HG02852 (cell line): ENCODE data around the gene SHTN1.

ENCODE experiments used
- ATAC-seq: cut with Tn5 transposase; IDR thresholded peaks from one replicate; pipeline ENCODE4 v1.9.1; 2021; ENCODE audit warnings: mild to moderate bottlenecking, moderate library complexity; ENCODE audit not compliant: unreplicated experiment

The SHTN1 gene, protein sequence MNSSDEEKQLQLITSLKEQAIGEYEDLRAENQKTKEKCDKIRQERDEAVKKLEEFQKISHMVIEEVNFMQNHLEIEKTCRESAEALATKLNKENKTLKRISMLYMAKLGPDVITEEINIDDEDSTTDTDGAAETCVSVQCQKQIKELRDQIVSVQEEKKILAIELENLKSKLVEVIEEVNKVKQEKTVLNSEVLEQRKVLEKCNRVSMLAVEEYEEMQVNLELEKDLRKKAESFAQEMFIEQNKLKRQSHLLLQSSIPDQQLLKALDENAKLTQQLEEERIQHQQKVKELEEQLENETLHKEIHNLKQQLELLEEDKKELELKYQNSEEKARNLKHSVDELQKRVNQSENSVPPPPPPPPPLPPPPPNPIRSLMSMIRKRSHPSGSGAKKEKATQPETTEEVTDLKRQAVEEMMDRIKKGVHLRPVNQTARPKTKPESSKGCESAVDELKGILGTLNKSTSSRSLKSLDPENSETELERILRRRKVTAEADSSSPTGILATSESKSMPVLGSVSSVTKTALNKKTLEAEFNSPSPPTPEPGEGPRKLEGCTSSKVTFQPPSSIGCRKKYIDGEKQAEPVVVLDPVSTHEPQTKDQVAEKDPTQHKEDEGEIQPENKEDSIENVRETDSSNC

DNA sequence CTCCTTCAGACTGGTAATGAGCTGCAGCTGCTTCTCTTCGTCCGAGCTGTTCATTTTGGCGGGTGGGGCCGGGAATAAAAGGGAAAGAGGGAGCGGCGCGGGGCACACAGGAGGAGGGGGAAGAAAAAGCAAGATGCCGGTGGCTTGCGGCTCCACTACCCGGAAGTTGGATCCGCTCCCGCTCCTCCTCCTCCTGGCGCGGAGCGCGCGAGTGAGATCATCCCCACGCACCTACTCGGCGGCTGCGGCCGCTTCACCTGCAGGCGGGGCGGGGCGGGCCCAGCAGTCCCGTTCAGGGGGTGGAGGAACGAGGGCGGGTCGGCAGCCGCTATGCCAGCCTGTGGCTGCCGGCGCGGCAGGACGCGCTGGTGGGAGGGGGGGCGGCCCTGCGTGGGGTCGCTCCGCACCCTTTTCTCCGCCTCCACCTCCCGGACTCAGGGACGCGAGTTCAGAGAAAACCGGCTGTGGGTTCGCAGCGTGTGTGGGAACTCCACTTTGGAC lies at the start of gene SHTN1:
Gene SHTN1 (minus strand): TSS at position 162 of the 501 bp plus-strand sequence. CDS start 108 bp downstream, at position 54.
- ATAC-seq = peak; percentile 50

DNA sequence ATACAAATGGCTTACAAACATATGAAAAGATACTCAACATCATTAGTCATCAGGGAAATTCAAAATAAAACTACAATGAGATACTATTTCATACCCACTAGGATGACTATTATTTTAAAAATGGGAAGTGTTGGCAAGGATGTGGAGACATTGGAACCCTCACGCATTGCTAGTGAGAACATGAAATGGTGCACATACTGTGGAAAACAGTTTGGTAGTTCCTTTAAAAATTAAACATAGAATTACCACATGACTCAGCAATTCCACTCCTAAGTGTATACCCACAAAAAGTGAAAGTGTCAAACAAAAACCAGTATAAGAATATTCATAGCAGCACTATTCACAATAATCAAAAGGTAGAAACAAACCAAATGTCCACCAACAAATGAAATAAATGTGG lies 48.5 kb upstream of the SHTN1 start:
- no peak for ATAC-seq

DNA sequence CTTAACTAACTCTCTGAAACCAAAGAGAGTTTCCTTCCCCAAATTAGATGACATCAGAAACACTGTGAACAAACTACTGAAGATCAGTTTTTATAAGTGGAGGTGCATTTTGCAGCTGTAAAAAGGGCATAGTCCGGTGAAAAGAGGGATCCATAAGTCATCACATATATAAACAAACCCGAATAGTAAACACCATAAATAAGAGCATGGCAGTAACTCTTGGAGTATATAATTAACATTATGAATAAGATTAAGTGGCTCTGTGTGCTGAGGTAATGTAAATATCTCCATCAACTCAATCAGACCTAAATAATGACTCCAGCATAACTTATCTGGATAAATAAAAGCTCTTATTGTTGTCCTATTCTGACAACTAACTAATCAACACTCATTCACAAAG lies 43.0 kb upstream of the SHTN1 start:
- ATAC-seq = no peak

DNA sequence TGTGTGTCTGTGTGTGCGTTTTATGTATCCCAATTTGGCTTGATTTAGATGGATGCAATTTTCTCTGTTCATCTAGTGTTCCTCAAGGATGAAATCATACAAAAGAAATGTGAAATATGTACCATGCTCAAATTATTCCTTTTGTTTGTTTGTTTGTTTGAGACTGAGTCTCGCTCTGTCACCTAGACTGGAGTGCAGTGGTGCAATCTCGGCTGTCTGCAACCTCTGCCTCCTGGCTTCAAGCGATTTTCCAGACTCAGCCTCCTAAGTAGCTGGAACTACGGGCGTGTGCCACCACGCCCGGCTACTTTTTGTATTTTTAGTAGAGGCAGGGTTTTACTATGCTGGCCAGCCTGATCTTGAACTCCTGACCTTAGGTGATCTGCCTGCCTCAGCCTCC lies 11.3 kb upstream of the SHTN1 start:
- no peak for ATAC-seq

DNA sequence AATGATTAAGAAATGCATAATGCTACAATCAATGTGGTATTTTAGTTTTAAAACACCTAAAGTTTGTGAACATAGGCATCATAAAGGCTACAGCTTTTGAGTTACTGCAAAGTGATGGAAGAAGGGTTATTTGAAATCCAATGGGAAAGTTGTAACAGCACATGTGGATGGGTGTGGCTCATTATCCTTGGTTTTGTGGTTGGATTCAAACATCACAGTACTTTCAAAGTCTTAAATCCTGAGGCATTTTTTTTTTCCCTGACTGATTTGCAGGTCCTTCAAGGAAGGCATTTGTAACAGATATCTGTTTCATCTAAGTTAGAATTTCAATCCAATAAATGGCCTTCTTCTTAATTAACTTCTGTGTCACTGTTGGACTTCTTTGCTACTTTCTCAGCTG lies 9.8 kb upstream of the SHTN1 start:
- ATAC-seq = no peak

DNA sequence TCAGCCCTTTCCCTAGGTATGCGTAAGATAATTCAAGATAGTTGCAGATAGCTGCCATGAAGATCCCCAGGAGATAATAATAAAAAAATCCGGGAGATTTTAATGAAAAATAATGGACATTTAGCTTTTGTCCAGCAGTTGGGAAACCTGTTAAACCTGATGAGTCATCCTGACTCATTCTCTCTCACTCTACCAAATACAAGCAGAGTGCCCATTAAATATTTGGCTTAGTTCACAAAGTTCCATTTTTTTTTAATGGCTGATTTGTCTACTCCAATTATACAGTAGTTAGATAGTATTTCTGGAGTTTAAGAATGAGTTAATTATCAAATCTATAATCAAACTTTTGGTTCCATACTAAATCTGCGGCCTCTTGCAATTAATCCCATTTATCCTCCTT lies 2.1 kb upstream of the SHTN1 start:
- no peak for ATAC-seq

DNA sequence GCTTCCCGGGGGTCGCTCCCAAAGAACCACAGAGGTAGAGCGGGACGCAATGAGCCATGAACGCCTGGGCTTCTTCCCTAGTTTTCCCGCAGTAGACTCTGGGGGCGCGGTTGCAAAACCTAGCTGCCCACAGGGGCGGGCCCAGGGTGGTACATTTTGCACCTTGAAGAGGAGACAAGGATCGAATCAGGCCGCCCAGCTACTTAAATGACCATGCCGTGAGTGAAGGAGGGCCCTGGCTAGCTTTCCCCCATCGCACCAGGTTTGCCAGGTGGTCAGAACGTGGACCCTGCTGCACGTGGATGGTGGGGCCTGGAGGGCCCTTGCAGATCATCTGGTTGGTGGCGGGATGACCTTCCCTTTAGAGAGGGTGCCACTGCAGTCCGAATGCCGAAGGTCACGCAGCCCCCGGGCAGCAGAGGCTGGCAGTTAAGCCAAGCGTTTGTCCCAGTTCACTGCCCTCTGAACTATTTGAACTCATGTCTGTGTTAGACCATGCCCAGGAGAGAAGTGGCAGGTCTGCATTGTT lies 604 bp upstream of the SHTN1 start:
- no peak for ATAC-seq

DNA sequence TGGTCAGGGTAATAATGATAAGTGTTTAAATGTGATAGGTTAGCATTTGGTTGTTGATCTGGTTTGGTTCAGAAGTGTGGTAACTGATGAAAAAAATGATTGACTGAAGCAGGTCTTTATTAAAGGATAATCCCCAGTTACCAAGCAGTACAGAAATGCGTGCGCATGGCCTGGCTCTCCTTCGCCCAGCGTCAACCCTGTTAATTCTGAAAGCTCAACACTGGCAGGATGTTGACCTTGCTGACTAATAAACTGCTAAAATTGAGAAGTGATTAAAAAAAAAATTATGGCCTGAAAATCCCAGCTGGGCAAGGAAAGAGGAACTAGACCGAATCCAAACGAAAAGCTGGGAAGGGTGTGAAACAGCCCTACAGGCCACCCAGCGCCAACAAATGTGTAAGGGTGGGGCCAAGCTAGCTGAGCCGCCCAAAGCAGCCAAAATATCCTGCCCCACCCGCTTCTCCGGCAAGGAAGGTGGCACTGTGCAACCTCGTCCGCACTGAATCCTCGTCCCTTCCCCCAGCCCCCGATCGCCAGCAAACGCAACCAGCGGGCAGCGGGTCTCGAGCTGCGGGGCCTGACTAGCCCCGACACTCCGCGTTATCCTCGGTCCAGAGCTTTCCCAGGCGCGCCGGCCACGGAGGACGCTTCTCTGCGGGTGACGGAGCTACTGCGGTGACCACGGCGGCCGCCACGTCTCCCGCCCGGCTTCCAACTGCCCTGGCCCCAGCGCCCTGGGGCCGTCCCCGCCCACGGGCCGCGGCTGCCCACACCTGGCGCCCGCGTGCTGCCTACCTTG lies 561 bp downstream of the SHTN1 start:
- ATAC-seq = peak; percentile 50

DNA sequence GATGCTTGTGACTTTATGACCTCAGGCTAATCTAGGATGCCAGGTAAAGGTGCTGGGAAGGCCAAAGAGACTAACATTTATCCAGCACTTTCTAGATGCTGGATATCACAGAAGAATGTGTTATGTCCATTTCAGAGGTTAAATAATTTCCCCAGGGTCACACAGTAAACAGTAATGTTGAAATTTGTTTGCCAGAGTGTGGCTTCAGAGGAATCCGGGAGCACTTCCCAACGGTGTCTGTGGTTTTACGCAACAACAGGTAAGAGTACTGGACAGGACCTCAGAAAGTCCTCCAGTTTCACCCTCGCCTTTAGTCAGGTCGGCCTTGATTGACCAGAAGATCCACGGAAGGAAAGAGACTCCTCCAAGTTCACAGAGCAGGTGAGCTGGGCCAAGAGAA lies 1.7 kb downstream of the SHTN1 start:
- ATAC-seq = no peak

DNA sequence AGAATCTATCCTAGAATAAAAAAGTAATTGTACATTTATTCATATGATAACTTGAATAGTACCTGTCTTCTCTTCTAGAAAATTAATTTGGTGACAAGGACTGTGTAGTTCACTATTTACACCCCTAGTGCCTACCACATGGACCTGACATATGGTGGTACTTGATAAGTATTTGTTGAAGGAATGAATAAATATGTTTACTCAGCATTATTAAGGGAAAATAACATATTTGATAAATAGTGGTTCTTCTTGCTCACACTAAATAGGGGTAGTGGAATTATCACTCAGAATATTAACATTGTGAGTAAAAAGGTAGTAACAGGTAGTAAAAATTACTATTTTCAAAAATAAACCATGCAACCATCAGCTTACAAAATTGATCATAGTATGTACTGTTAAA lies 2.8 kb downstream of the SHTN1 start:
- no peak for ATAC-seq

DNA sequence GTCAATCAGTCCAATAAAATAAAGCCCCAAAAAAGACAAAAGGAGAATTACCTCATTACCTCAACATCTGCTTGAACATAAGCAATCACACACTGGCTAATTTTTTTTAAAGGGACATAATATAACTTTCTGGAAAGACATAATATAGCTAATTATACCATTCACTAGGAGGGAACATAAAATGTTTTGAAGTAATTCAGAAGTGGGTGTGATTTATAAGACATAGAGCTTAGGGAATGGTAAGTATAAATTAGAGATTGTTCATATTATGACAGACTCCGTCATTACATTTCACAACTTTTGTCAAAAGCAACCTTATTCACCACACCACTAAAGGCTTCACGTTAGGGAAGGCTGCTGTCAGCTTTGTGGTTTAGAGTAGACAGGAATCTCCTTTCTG lies 3.8 kb downstream of the SHTN1 start:
- no peak for ATAC-seq

DNA sequence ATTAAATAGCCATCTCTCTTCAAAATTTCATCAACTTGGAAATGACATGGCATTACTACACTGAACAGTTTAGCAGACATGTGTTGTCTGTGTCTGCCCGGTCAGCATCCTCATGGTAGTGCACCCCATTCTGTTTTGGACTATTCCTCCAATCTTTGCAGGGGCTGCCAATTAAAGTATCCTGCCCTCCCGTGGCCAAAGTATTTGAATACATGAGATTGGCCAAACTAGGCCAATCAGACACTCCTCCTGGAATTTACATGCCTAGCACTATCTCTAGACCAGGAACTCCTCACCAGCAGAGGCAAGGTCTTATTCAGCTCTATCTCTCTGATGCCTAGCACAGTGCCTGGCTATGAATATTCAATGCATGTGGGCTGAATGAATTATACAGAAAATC lies 4.4 kb downstream of the SHTN1 start:
- no peak for ATAC-seq

DNA sequence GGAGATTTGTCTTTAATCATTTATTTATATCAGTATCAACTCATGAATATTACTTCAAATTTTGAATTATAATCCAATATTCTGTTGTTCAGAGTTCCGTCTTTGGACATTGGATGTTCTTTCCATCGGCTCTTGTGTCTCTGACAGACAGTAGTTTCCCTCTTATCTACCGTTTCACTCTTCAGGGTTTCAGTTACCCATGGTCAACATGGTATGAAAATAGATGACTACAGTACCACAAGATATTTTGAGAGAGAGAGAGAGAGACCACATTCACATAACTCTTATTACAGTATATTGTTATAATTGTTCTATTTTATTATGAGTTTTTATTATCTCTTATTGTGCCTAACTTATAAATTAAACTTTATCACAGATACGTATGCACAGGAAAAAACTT lies 6.8 kb downstream of the SHTN1 start:
- no peak for ATAC-seq

DNA sequence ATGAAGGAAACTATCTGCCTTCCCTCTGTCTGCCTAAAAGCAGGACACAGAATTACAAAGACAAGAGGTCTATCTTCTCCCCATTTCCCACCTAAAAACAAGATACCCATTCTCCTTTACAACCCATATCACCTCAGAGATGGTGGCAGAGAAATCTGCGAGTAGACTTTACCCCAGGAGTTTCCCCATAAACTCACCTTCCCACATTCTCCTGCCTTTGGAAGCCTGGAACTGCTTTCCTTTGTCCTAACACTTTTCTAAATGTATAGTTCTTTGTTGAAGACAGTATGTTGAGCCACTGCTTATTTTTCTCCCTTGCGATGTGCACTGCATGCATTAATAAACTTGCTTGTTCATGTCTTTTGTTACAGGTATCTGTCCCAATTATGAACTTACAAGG lies 8.0 kb downstream of the SHTN1 start:
- ATAC-seq = no peak

DNA sequence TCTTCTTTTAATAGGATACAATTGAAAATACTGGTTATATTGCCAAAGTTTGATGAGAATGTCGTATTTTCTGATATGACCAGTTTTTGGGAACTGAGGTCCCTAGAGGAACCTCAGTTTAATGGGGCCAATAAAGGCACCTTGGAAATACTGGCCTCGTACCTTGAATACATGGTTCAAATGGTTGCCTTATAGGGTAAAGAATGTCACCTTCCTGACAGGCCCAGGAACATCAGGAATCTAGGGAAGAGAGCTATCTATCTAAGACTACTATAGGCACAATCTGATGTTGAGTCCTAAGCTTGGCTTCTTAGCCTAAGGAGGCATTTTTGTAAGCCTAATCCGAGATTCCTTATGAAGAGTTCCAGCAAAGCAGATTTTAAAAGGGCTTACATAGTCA lies 9.3 kb downstream of the SHTN1 start:
- no peak for ATAC-seq

DNA sequence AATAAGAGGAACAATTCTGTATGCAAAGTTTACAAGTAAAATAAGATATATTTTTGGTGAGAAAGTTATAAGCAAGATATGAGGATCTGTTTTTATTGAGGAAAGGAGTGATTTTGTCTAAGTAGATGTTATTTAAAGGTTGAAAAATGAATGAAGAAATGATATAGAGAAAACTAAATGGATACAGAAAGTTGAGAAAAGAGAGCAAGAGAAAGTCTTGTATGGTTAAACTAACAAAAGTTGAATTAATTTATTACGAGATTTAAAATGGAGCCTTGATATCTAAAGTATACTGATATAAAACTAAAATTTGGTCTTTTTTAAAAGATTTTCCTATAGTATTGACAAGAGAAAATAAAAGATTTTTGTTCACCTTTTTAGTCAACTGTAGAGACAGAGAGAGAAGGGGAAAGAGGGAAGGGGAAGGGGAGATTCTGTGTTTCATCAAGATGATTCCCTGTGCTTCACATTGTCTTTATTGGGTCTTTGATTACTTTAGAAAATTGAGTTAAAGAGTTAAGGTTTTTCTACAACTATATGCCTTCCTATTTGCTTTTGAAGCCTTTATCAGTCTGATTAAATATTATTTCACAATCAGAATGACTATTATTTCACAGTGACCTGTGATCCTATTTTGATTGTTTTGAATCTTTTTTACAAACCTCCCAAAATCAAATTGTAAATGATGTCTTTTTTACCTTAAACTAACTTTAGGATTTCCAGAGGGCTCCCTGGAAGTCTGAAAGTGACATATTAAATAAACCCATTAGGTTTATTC lies 10.7 kb downstream of the SHTN1 start:
- ATAC-seq = no peak

DNA sequence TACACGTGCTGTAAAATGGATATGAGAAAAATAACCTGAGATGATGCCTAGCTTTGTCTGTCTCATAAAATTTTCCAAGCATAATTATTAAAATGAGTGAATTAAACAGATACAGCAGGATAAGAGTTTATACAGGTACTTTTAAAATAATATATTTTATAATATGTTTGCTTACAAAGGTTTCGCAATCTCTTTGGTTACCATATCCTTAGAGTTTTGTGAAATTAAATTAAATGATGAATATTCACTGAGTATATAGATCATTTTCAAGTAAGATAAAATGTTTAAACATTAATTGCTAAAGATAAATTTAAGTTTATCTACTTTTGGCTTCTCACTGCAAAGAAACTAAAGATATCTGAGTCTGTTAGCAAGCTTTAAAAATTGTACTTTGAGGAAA lies 11.4 kb downstream of the SHTN1 start:
- ATAC-seq = no peak

DNA sequence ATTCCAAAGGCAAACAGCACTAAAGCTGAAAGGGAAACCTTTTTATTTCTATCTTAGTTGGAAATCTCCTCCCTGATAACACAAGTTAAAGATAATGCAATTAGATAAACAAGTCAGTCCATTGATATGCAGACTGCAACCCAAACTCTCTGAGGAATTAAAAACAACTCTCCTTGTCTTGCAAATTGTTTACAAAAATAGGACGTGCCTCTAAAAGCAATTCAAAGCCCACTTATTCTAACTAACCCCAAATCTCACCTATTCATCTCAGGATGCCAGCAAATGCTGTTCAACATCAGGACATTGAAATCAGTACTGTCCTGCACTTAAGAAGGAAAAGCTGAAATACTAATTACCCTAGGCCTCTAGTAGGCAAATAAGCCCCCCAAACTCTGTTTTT lies 12.8 kb downstream of the SHTN1 start:
- no peak for ATAC-seq

DNA sequence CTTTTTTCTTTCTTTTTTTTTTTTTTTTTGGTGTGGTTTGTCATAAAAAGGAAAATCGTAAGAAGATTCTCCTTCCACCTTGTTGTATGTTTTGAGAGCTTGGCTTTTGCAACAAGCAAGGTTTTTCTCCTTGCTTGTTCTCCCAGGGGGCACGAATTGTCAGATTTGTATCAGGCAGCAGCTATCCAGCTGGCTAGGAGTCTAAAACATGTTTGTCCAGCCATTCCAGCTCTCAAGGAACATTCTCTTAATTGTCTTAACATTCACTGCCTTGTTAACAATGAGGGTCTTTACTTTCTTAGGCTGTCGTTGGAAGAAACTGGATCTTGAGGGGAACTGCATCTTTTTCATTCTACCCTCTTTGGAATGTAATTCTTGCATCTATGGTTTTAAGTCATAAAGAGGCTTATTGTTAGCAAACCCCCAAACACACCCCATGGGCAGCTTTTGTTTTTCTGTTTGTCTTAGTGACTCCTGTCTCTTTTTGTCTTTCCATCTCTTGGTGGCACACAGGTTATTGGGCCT lies 14.6 kb downstream of the SHTN1 start:
- no peak for ATAC-seq

DNA sequence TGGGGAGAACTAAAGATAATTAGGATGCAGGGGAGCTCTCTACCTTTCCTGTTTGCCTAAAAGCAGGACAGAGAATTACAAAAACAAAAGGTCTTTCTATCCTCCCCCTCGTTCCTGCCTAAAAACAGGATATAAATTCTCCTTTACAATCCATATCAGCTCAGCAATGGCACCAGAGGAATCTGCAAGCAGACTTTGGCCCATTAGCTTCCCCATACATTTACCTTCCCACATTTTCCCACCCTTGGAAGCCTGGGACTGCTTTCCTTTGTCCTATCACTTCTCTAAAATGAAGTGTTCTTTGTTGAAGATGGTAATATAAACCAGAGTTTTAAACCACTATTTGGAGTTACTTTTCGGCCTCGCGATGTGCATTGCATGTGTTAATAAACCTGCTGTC lies 15.5 kb downstream of the SHTN1 start:
- no peak for ATAC-seq
